IPS-20b (cell line): ENCODE measurements around the gene ADAMTS2.

Experiments
- H3K27ac ChIP-seq: one replicate; pipeline ENCODE4 v1.5.1; 2013; ENCODE audit warnings: low read length
- H3K27me3 ChIP-seq: 2 replicates; pipeline ENCODE4 v1.6.1; 2013; ENCODE audit warnings: mild to moderate bottlenecking, low read length, inconsistent platforms; ENCODE audit not compliant: insufficient read depth
- H3K36me3 ChIP-seq: 2 replicates; pipeline ENCODE4 v1.6.1; 2013; ENCODE audit warnings: low read depth, mild to moderate bottlenecking, inconsistent platforms, low read length, moderate library complexity; ENCODE audit not compliant: insufficient read depth
- H3K4me1 ChIP-seq: 2 replicates; pipeline ENCODE4 v1.6.1; 2013; ENCODE audit warnings: mild to moderate bottlenecking, control low read depth, inconsistent platforms, low read length, moderate library complexity; ENCODE audit not compliant: insufficient read depth
- H3K4me3 ChIP-seq: 2 replicates; pipeline ENCODE4 v1.5.1; 2013; ENCODE audit warnings: mild to moderate bottlenecking, low read length, inconsistent platforms
- H3K9ac ChIP-seq: 2 replicates; pipeline ENCODE4 v1.6.1; 2013; ENCODE audit warnings: low read depth, mild to moderate bottlenecking, inconsistent platforms, low read length, moderate library complexity
- H3K9me3 ChIP-seq: 2 replicates; pipeline ENCODE4 v1.6.1; 2013; ENCODE audit warnings: mild to moderate bottlenecking, low read depth, low read length, inconsistent platforms; ENCODE audit not compliant: insufficient read depth

The ADAMTS2 gene

GRCh38 chr5:179187681-179188575 lies 157.3 kb downstream of the ADAMTS2 start:
- Histone ChIP-seq H3K4me3 (peak overlapping the region; percentile 27; the same call in 1 of the 2 replicates), H3K4me1 (peaks cover 20% of the 10 kb centered on the region; the same call in 1 of the 2 replicates), H3K27ac (no peak overlapping the region), H3K36me3 (no peaks in the 10 kb centered on the region), H3K27me3 (no peaks in the 10 kb centered on the region), H3K9me3 (no peaks in the 10 kb centered on the region), H3K9ac (no peak overlapping the region; the same call in 1 of the 2 replicates)

- no peak overlapping the region for H3K27ac ChIP-seq
- no peaks in the 10 kb centered on the region for H3K27me3 ChIP-seq
- peaks cover 20% of the 10 kb centered on the region; the same call in 1 of the 2 replicates for H3K4me1 ChIP-seq
- H3K9ac ChIP-seq: peak overlapping the region; percentile 52; the same call in 1 of the 2 replicates
- H3K36me3 ChIP-seq: no peaks in the 10 kb centered on the region
- H3K4me3 ChIP-seq: peak overlapping the region; percentile 27; the same call in 1 of the 2 replicates
- H3K9me3 ChIP-seq: no peaks in the 10 kb centered on the region
Observed at GRCh38 chr5:179187229-179187678, 158.0 kb downstream of the ADAMTS2 start.

- Histone ChIP-seq H3K4me1 (peaks cover 20% of the 10 kb centered on the region; the same call in 1 of the 2 replicates), H3K27ac (no peak overlapping the region), H3K9me3 (no peaks in the 10 kb centered on the region), H3K9ac (peak overlapping the region; percentile 52; the same call in 1 of the 2 replicates), H3K27me3 (no peaks in the 10 kb centered on the region), H3K36me3 (no peaks in the 10 kb centered on the region), H3K4me3 (no peak overlapping the region)
Observed at GRCh38 chr5:179186801-179187200, 158.5 kb downstream of the ADAMTS2 start.

GRCh38 chr5:179185941-179186411 lies 159.3 kb downstream of the ADAMTS2 start:
- H3K36me3 ChIP-seq: no peaks in the 10 kb centered on the region
- H3K4me3 ChIP-seq: no peak overlapping the region
- H3K27me3 ChIP-seq: no peaks in the 10 kb centered on the region
- no peak overlapping the region for H3K9ac ChIP-seq
- H3K4me1 ChIP-seq: peaks cover 20% of the 10 kb centered on the region; the same call in 1 of the 2 replicates
- no peaks in the 10 kb centered on the region for H3K9me3 ChIP-seq
- H3K27ac ChIP-seq: no peak overlapping the region

GRCh38 chr5:179185256-179185940 lies 159.9 kb downstream of the ADAMTS2 start:
- Histone ChIP-seq H3K9me3 (no peaks in the 10 kb centered on the region), H3K27ac (no peak overlapping the region), H3K9ac (no peak overlapping the region), H3K4me1 (peaks cover 20% of the 10 kb centered on the region; the same call in 1 of the 2 replicates), H3K4me3 (no peak overlapping the region), H3K27me3 (no peaks in the 10 kb centered on the region), H3K36me3 (no peaks in the 10 kb centered on the region)

- H3K9ac ChIP-seq: no peak overlapping the region
- H3K27me3 ChIP-seq: no peaks in the 10 kb centered on the region
- no peak overlapping the region for H3K4me3 ChIP-seq
- no peak overlapping the region for H3K27ac ChIP-seq
- H3K4me1 ChIP-seq: peaks cover 20% of the 10 kb centered on the region; the same call in 1 of the 2 replicates
- H3K9me3 ChIP-seq: no peaks in the 10 kb centered on the region
- no peaks in the 10 kb centered on the region for H3K36me3 ChIP-seq
Observed at GRCh38 chr5:179184521-179185050, 160.7 kb downstream of the ADAMTS2 start.

- H3K4me1 ChIP-seq: peaks cover 15% of the 10 kb centered on the region; the same call in 1 of the 2 replicates
- H3K36me3 ChIP-seq: no peaks in the 10 kb centered on the region
- H3K9ac ChIP-seq: no peak overlapping the region
- no peaks in the 10 kb centered on the region for H3K9me3 ChIP-seq
- no peak overlapping the region for H3K4me3 ChIP-seq
- H3K27ac ChIP-seq: no peak overlapping the region
- no peaks in the 10 kb centered on the region for H3K27me3 ChIP-seq
Observed at GRCh38 chr5:179183481-179183880, 161.8 kb downstream of the ADAMTS2 start.

- Histone ChIP-seq H3K36me3 (no peaks in the 10 kb centered on the region), H3K27me3 (no peaks in the 10 kb centered on the region), H3K9ac (no peak overlapping the region), H3K4me3 (no peak overlapping the region), H3K27ac (no peak overlapping the region), H3K9me3 (no peaks in the 10 kb centered on the region), H3K4me1 (peaks cover 6% of the 10 kb centered on the region; the same call in 1 of the 2 replicates)
Observed at GRCh38 chr5:179182601-179183000, 162.7 kb downstream of the ADAMTS2 start.

GRCh38 chr5:179181988-179182387 lies 163.3 kb downstream of the ADAMTS2 start:
- Histone ChIP-seq H3K4me1 (peaks cover 2% of the 10 kb centered on the region; the same call in 1 of the 2 replicates), H3K9me3 (no peaks in the 10 kb centered on the region)

GRCh38 chr5:179180921-179181645 lies 164.2 kb downstream of the ADAMTS2 start:
- H3K9me3 ChIP-seq: no peaks in the 10 kb centered on the region
- H3K36me3 ChIP-seq: no peaks in the 10 kb centered on the region
- no peak overlapping the region for H3K9ac ChIP-seq
- H3K4me3 ChIP-seq: no peak overlapping the region
- no peak overlapping the region for H3K27ac ChIP-seq
- H3K27me3 ChIP-seq: no peaks in the 10 kb centered on the region
- no peaks in the 10 kb centered on the region; the same call in 1 of the 2 replicates for H3K4me1 ChIP-seq

More at GRCh38 chr5:179181988-179182387, 163.3 kb downstream of the ADAMTS2 start:
- no peaks in the 10 kb centered on the region for H3K27me3 ChIP-seq
- no peak overlapping the region for H3K4me3 ChIP-seq
- no peak overlapping the region for H3K9ac ChIP-seq
- no peak overlapping the region for H3K27ac ChIP-seq
- no peaks in the 10 kb centered on the region for H3K36me3 ChIP-seq
